ENCODE measurements around the gene TAF11L8.
"Not testable (repeated sequence)": the region's sequence is repeated elsewhere in the genome, so short reads cannot be mapped to it uniquely, and the experiment has no call there.

TAF11L8 gene

DNA sequence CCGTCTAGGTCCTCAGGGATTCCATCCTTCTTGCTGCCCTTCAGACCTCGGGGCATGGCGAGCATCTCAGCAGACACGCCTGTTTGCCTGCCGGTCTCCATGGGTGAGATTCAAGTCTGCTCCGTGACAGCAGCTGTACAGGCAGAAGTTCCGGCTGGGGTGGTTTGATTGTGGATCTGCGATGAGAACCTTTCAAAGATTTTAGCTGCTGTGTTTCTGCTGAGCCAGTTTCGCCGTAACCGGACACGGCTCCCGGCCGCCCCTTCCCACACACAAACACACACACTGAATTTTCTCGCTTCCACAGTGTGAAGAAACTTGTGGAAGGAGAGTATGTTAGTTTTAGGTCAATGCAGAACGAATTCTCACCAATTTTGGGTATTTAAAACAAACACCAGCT is at the start of gene TAF11L8:
TSS of gene TAF11L8 (minus strand) at position 101 of the 400 bp plus-strand sequence.
- not testable (repeated sequence) for DNase-seq (ENCODE audit: low read depth)

DNA sequence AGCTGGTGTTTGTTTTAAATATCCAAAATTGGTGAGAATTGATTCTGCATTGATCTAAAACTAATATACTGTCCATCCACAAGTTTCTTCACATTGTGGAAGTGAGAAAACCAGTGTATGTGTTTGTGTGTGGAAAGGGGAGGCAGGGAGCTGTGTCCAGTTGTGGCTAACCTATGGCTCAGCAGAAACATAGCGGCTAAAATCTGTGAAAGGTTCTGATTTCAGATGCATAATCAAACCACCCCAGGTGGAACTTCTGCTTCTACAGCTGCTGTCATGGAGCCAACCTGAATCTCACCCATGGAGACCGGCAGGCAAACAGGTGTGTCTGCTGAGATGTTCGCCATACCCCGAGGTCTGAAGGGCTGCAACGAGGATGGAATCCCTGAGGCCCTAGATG is 43.4 kb upstream of the TAF11L8 start, which contains the start of gene TAF11L14:
TSS of gene TAF11L14 (plus strand) at position 301 of the 400 bp plus-strand sequence.
- no peak for DNase-seq (ENCODE audit: low read depth)

DNA sequence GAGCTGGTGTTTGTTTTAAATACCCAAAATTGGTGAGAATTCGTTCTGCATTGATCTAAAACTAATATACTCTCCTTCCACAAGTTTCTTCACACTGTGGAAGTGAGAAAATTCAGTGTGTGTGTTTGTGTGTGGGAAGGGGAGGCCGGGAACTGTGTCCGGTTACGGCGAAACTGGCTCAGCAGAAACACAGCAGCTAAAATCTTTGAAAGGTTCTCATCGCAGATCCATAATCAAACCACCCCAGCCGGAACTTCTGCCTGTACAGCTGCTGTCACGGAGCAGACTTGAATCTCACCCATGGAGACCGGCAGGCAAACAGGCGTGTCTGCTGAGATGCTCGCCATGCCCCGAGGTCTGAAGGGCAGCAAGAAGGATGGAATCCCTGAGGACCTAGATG is 41.0 kb upstream of the TAF11L8 start, which contains the start of gene TAF11L13:
TSS of gene TAF11L13 (plus strand) at position 301 of the 400 bp plus-strand sequence.
- not testable (repeated sequence) for DNase-seq (ENCODE audit: low read depth)

DNA sequence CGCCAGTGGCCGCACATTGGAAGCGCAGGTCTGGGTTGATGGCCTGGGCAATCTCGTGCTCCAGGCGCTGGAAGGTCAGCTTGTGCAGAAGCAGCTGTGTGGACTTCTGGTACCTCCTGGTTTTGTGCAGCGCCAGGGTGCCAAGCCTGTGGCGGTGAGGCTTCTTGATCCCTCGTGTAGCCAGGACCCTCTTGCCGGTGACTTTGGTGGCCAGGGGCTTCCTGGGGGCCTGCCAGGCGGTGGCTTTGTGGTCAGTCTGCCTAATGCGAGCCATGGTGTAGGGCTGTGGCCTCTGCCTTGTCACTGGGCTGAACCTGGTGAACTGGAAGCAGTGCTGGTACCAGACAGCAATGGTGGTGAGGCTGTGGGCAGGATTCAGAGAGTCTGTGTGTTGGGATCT is 34.9 kb upstream of the TAF11L8 start:
- DNase-seq (ENCODE audit: low read depth), result no peak

DNA sequence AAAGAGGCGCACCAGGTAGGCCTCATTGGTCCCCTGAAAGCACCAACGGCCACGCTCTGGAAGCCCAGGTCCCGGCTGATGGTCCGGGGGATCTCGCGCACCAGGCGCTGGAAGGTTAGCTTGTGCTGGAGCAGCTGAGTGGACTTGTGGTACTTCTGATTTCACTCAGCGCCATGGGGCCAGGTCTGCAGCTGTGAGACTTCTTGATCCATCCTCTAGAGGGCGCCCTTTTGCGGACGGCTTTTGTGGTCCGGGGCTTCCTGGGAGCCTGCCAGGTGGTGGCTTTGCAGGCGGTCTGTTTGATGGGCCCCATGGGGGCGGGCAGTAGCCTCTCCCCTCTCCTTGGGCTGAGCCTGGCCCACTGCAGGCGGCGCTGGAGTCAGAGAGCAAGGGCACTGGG is 29.9 kb upstream of the TAF11L8 start:
- DNase-seq (ENCODE audit: low read depth), result no peak

DNA sequence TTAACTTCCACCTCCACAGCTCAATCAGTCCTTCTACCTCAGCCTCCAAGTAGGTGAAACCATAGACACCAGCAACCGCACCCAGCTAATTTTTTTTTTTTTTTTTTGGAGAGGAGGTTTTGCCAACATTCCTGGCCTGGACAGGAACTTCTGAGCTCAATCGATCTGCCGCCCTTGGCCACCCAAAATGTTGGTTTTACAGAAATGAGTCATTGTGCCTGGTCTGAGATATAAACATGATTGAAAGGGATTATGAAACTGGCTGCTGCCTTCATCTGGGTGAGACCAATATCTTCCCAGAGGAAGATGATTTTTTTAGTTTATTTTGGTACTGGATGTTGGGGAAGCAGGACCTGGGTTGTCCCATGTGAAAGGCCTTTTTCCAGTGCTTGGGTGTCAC is 28.6 kb upstream of the TAF11L8 start:
- no peak for DNase-seq (ENCODE audit: low read depth)

- DNase-seq (ENCODE audit: low read depth), result no peak
These were observed 24.3 kb upstream of the TAF11L8 start for GRCh38 chr5:17614872-17615605.

GRCh38 chr5:17610092-17610491 is 19.3 kb upstream of the TAF11L8 start, which contains the start of gene TAF11L12:
Gene TAF11L12, plus strand, starts transcription at chr5:17610392.
- DNase-seq (ENCODE audit: low read depth), result not testable (repeated sequence)

DNA sequence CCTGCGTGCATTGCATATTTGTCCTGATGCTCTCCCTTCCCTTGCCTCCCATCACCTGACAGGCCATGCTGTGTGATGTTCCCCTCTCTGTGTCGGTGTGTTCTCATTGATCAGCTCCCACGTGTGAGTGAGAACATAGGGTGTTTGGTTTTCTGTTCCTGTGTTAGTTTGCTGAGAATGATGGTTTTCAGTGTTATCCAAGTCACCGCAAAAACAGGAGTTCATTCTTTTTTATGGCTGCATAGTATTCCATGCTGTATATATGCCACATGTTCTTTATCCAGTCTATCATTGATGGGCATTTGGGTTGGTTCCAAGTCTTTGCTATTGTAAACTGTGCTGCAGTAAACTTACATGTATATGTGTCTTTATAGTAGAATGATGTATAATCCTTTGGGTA is 16.7 kb upstream of the TAF11L8 start:
- DNase-seq (ENCODE audit: low read depth), result not testable (repeated sequence)

- DNase-seq (ENCODE audit: low read depth), result no peak
These were observed 14.2 kb upstream of the TAF11L8 start for GRCh38 chr5:17604951-17605350.

GRCh38 chr5:17603880-17604279 is 13.1 kb upstream of the TAF11L8 start, which contains the start of gene TAF11L11:
Gene TAF11L11, plus strand, starts transcription at chr5:17604183.
- not testable (repeated sequence) for DNase-seq (ENCODE audit: low read depth)

DNA sequence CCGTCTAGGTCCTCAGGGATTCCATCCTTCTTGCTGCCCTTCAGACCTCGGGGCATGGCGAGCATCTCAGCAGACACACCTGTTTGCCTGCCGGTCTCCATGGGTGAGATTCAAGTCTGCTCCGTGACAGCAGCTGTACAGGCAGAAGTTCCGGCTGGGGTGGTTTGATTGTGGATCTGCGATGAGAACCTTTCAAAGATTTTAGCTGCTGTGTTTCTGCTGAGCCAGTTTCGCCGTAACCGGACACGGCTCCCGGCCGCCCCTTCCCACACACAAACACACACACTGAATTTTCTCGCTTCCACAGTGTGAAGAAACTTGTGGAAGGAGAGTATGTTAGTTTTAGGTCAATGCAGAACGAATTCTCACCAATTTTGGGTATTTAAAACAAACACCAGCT is 7.0 kb upstream of the TAF11L8 start, which contains the start of gene TAF11L10:
TSS of gene TAF11L10 (minus strand) at position 101 of the 400 bp plus-strand sequence.
- DNase-seq (ENCODE audit: low read depth), result not testable (repeated sequence)

GRCh38 chr5:17594255-17594654 is 3.5 kb upstream of the TAF11L8 start, which contains the start of gene TAF11L9:
Gene TAF11L9, minus strand, starts transcription at chr5:17594394.
- not testable (repeated sequence) for DNase-seq (ENCODE audit: low read depth)

DNA sequence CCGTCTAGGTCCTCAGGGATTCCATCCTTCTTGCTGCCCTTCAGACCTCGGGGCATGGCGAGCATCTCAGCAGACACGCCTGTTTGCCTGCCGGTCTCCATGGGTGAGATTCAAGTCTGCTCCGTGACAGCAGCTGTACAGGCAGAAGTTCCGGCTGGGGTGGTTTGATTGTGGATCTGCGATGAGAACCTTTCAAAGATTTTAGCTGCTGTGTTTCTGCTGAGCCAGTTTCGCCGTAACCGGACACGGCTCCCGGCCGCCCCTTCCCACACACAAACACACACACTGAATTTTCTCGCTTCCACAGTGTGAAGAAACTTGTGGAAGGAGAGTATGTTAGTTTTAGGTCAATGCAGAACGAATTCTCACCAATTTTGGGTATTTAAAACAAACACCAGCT is 5.1 kb downstream of the TAF11L8 start, which contains the start of gene TAF11L7:
TSS of gene TAF11L7 (minus strand) at position 101 of the 400 bp plus-strand sequence.
- DNase-seq (ENCODE audit: low read depth), result not testable (repeated sequence)
